Measurements from ENCODE around the gene PCSK9.

The PCSK9 gene

GRCh38 chr1:55010194-55010886 is 29.0 kb upstream of the PCSK9 start:
- H3K27ac ChIP-seq = no peak overlapping the region
- TF ChIP-seq ZFX (IDR thresholded peaks at IDR 0.05) = no peak
- TF ChIP-seq CTCF (conservative IDR thresholded peaks at IDR 0.05) = no peak

GRCh38 chr1:55010887-55011217 is 28.5 kb upstream of the PCSK9 start:
- H3K27ac ChIP-seq = no peak overlapping the region
- TF ChIP-seq ZFX (IDR thresholded peaks at IDR 0.05) = no peak
- TF ChIP-seq CTCF (conservative IDR thresholded peaks at IDR 0.05) = no peak

- no peak overlapping the region for H3K27ac ChIP-seq
- no peak for TF ChIP-seq CTCF (conservative IDR thresholded peaks at IDR 0.05)
- TF ChIP-seq ZFX (IDR thresholded peaks at IDR 0.05) = no peak
Observed at GRCh38 chr1:55012661-55013060, 26.7 kb upstream of the PCSK9 start.

GRCh38 chr1:55015123-55015522 is 24.2 kb upstream of the PCSK9 start:
- no peak for TF ChIP-seq ZFX (IDR thresholded peaks at IDR 0.05)
- TF ChIP-seq CTCF (conservative IDR thresholded peaks at IDR 0.05) = no peak
- H3K27ac ChIP-seq = no peak overlapping the region

GRCh38 chr1:55015731-55016620 is 23.4 kb upstream of the PCSK9 start:
- no peak for TF ChIP-seq CTCF (conservative IDR thresholded peaks at IDR 0.05)
- TF ChIP-seq ZFX (IDR thresholded peaks at IDR 0.05) = no peak
- no peak overlapping the region for H3K27ac ChIP-seq

GRCh38 chr1:55018395-55018794 is 21.0 kb upstream of the PCSK9 start:
- H3K27ac ChIP-seq = no peak overlapping the region

More at GRCh38 chr1:55018395-55018794, 21.0 kb upstream of the PCSK9 start:
- TF ChIP-seq ZFX (IDR thresholded peaks at IDR 0.05) (no peak), CTCF (conservative IDR thresholded peaks at IDR 0.05) (no peak)
